Measurements from ENCODE around the gene RIMBP2.

Gene RIMBP2

GRCh38 chr12:130664772-130665171 is 51.3 kb downstream of the RIMBP2 start:
- no peak overlapping the region for H3K27ac Mint-ChIP-seq
- H3K9me3 Mint-ChIP-seq, result peaks cover 13% of the 10 kb centered on the region
- H3K36me3 Mint-ChIP-seq, result no peaks in the 10 kb centered on the region
- no peak for ATAC-seq
- no peaks in the 10 kb centered on the region for H3K4me1 Mint-ChIP-seq
- H3K4me3 Mint-ChIP-seq, result no peak overlapping the region
- no peaks in the 10 kb centered on the region for H3K27me3 Mint-ChIP-seq

DNA sequence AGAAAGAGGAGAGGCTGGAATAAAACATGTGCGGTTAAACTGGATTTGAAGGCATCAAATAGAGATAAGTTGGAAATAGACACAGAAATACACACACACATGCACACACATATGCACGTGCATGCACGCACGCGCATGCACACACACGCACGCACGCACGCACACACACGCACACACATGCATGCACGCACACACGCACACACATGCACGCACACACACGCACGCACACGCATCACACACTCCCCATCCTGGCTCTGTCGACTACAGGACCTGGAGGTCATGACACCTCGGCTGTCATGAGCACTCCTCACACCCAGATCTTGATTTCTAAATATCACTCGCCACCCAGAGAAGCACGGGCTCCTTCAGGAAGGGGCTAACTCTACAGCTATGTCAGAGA is 51.8 kb downstream of the RIMBP2 start:
- Mint-ChIP-seq H3K4me1 (no peaks in the 10 kb centered on the region), H3K27me3 (no peaks in the 10 kb centered on the region), H3K4me3 (no peak overlapping the region), H3K36me3 (no peaks in the 10 kb centered on the region), H3K27ac (no peak overlapping the region), H3K9me3 (peaks cover 11% of the 10 kb centered on the region)
- no peak for ATAC-seq

DNA sequence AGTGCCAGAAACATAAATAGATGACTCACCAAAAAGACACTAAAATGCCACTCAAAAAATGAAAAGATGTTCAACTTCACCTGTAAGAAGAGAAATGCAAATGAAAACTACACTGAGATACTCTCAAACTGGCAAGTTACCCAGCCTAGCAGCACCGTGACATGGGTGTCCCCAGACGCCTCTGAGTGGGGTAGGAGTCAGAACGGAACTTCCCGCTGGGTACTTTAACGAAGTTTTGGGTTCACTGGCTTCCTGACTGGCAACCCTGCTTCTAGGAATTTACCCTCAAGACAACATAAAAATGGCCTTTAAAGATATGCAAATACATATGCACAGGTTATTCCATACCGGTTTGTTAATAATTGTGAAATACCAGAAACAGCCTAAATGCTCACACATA is 52.6 kb downstream of the RIMBP2 start:
- Mint-ChIP-seq H3K27me3 (no peaks in the 10 kb centered on the region), H3K4me3 (no peak overlapping the region), H3K4me1 (no peaks in the 10 kb centered on the region), H3K36me3 (no peaks in the 10 kb centered on the region), H3K9me3 (peaks cover 7% of the 10 kb centered on the region), H3K27ac (no peak overlapping the region)
- no peak for ATAC-seq

- no peak for ATAC-seq
- no peaks in the 10 kb centered on the region for H3K9me3 Mint-ChIP-seq
Observed at GRCh38 chr12:130661486-130662255, 54.4 kb downstream of the RIMBP2 start.

DNA sequence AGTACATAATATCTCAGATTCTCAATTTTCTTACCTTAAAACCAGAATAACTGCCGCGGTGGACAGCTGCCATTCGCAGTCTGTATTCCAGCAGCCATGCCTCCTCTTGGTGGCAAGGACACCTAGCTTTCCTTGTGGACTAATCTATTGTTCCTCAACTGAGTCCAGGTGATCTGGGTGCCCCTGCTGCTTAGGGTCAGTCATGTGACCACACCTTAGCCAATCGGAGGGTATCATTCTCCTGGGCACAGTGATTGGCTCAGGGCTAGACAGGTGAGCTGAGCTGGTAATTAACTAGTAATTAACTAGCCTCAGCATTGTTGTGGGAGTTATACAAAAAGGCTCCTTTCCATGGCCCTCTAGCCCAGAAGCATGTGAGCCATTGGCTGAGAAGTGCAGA is 55.0 kb downstream of the RIMBP2 start:
- Mint-ChIP-seq H3K36me3 (no peaks in the 10 kb centered on the region), H3K4me3 (no peak overlapping the region), H3K4me1 (no peaks in the 10 kb centered on the region), H3K27me3 (peaks cover 2% of the 10 kb centered on the region), H3K9me3 (no peaks in the 10 kb centered on the region), H3K27ac (no peak overlapping the region)
- ATAC-seq, result no peak

More at GRCh38 chr12:130661486-130662255, 54.4 kb downstream of the RIMBP2 start:
- Mint-ChIP-seq H3K36me3 (no peaks in the 10 kb centered on the region), H3K4me3 (no peak overlapping the region), H3K4me1 (no peaks in the 10 kb centered on the region), H3K27ac (no peak overlapping the region), H3K27me3 (no peaks in the 10 kb centered on the region)

- H3K27ac Mint-ChIP-seq, result no peak overlapping the region
- peaks cover 15% of the 10 kb centered on the region for H3K27me3 Mint-ChIP-seq
- H3K4me1 Mint-ChIP-seq, result no peaks in the 10 kb centered on the region
- no peak overlapping the region for H3K4me3 Mint-ChIP-seq
- no peaks in the 10 kb centered on the region for H3K36me3 Mint-ChIP-seq
- H3K9me3 Mint-ChIP-seq, result peaks cover 7% of the 10 kb centered on the region
- ATAC-seq, result no peak
Observed at GRCh38 chr12:130658145-130658911, 57.8 kb downstream of the RIMBP2 start.

GRCh38 chr12:130656411-130656810 is 59.7 kb downstream of the RIMBP2 start:
- Mint-ChIP-seq H3K36me3 (no peaks in the 10 kb centered on the region), H3K27ac (no peak overlapping the region), H3K4me3 (no peak overlapping the region), H3K27me3 (peaks cover 24% of the 10 kb centered on the region), H3K9me3 (peaks cover 11% of the 10 kb centered on the region), H3K4me1 (no peaks in the 10 kb centered on the region)
- no peak for ATAC-seq

GRCh38 chr12:130655881-130656280 is 60.2 kb downstream of the RIMBP2 start:
- no peak overlapping the region for H3K27ac Mint-ChIP-seq
- H3K27me3 Mint-ChIP-seq, result peaks cover 24% of the 10 kb centered on the region

GRCh38 chr12:130655010-130655409 is 61.1 kb downstream of the RIMBP2 start:
- H3K27ac Mint-ChIP-seq, result no peak overlapping the region
- H3K36me3 Mint-ChIP-seq, result no peaks in the 10 kb centered on the region
- H3K9me3 Mint-ChIP-seq, result peaks cover 11% of the 10 kb centered on the region
- peaks cover 24% of the 10 kb centered on the region for H3K27me3 Mint-ChIP-seq
- no peak for ATAC-seq
- no peaks in the 10 kb centered on the region for H3K4me1 Mint-ChIP-seq
- no peak overlapping the region for H3K4me3 Mint-ChIP-seq

More at GRCh38 chr12:130655881-130656280, 60.2 kb downstream of the RIMBP2 start:
- H3K9me3 Mint-ChIP-seq, result peaks cover 11% of the 10 kb centered on the region
- no peaks in the 10 kb centered on the region for H3K4me1 Mint-ChIP-seq
- H3K4me3 Mint-ChIP-seq, result no peak overlapping the region
- no peak for ATAC-seq
- no peaks in the 10 kb centered on the region for H3K36me3 Mint-ChIP-seq

GRCh38 chr12:130651188-130651959 is 64.7 kb downstream of the RIMBP2 start:
- no peaks in the 10 kb centered on the region for H3K36me3 Mint-ChIP-seq
- no peak overlapping the region for H3K4me3 Mint-ChIP-seq
- H3K27me3 Mint-ChIP-seq, result peaks cover 24% of the 10 kb centered on the region
- no peak overlapping the region for H3K27ac Mint-ChIP-seq
- H3K4me1 Mint-ChIP-seq, result no peaks in the 10 kb centered on the region
- no peak for ATAC-seq
- H3K9me3 Mint-ChIP-seq, result peaks cover 11% of the 10 kb centered on the region

GRCh38 chr12:130650131-130650530 is 66.0 kb downstream of the RIMBP2 start:
- Mint-ChIP-seq H3K27me3 (peaks cover 13% of the 10 kb centered on the region), H3K27ac (no peak overlapping the region), H3K36me3 (no peaks in the 10 kb centered on the region), H3K4me1 (no peaks in the 10 kb centered on the region), H3K9me3 (peaks cover 8% of the 10 kb centered on the region), H3K4me3 (no peak overlapping the region)
- no peak for ATAC-seq

GRCh38 chr12:130649101-130650045 is 66.7 kb downstream of the RIMBP2 start:
- Mint-ChIP-seq H3K9me3 (peaks cover 6% of the 10 kb centered on the region), H3K4me1 (no peaks in the 10 kb centered on the region), H3K36me3 (no peaks in the 10 kb centered on the region), H3K27ac (no peak overlapping the region), H3K27me3 (peaks cover 12% of the 10 kb centered on the region), H3K4me3 (no peak overlapping the region)
- no peak for ATAC-seq

DNA sequence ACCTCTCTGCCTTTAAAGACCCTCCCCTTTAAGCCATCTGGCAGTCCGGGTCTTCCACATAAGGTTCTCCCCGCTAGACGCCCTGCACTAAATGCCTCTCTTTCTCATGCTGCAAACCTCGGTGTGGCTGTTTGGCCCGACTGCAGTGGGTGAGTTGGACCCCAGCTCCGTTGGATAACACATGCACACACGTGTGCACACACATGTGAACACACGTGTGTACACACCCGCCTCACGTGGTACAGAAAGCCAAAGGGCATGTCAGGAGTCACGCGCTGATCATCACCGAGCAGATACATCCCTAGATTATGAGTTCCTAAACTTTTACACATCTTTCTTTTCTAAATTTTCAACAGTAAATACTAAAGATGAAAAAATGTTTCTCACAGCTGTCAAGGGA is 68.3 kb downstream of the RIMBP2 start:
- ATAC-seq, result no peak
- H3K27me3 Mint-ChIP-seq, result peaks cover 4% of the 10 kb centered on the region
- no peaks in the 10 kb centered on the region for H3K36me3 Mint-ChIP-seq
- H3K4me3 Mint-ChIP-seq, result no peak overlapping the region
- H3K9me3 Mint-ChIP-seq, result peaks cover under 1% of the 10 kb centered on the region
- H3K27ac Mint-ChIP-seq, result no peak overlapping the region
- H3K4me1 Mint-ChIP-seq, result no peaks in the 10 kb centered on the region

DNA sequence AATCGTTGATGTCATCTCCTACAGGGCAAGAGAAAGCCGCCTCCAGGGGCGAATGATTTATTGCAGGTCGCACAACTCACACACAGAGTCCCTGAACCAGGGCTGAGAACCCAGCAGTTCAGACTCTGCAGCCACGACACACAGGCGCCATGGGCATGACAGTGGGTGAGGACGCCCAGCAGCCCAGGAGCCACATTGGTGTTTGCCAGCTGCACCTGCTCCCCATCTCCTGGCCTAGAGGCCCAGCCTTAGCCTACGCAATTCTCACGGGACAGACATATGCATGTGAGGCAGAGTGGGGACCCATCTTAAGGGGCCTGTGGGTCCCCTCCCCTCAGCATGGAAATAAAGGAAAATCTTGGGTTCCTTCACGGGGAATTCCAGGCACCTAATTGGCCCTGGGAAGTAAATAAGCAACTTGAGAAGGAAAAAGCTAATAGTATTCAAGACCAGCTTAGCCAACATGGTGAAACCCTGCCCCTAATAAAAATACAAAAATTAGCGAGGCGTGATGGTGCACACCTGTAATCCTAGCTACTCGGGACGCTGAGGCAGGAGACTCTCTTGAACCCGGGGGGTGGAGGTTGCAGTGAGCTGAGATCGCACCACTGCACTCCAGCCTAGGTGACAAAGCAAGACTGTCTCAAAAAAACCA is 69.3 kb downstream of the RIMBP2 start:
- H3K4me3 Mint-ChIP-seq, result no peak overlapping the region
- no peaks in the 10 kb centered on the region for H3K27me3 Mint-ChIP-seq
- no peak for ATAC-seq
- no peaks in the 10 kb centered on the region for H3K36me3 Mint-ChIP-seq
- H3K9me3 Mint-ChIP-seq, result no peaks in the 10 kb centered on the region
- no peak overlapping the region for H3K27ac Mint-ChIP-seq
- no peaks in the 10 kb centered on the region for H3K4me1 Mint-ChIP-seq
